Neutrophil (primary cell): Measurements from ENCODE around the gene RIOK1.
A peak's percentile ranks its signal among the peaks of the same experiment; 100 is the strongest.

Experiments used
- H3K27ac ChIP-seq: fragments of 200-600 bp; sonication (generic); 2 replicates; pipeline ENCODE4 v1.5.1; 2016; ENCODE audit warnings: mild to moderate bottlenecking, moderate library complexity
- H3K27me3 ChIP-seq: fragments of 200-600 bp; sonication (generic); 2 replicates; pipeline ENCODE4 v1.6.0; 2016; ENCODE audit warnings: mild to moderate bottlenecking
- H3K36me3 ChIP-seq: fragments of 200-600 bp; sonication (generic); 2 replicates; pipeline ENCODE4 v1.5.1; 2017
- H3K4me1 ChIP-seq, 2 experiments: fragments of 200-600 bp in 1 of 2; sonication (generic) in 1 of 2; 1 replicate in 1 of 2; 2 replicates in 1 of 2; pipeline versions ENCODE4 v1.5.1 to v1.6.1; 2013 to 2016; ENCODE audit warnings: low read depth in 1 of 2, low read length in 1 of 2, mild to moderate bottlenecking in 1 of 2, moderate library complexity in 1 of 2; ENCODE audit not compliant: control insufficient read depth in 1 of 2, insufficient read depth in 1 of 2
- H3K4me3 ChIP-seq, 2 experiments: fragments of 200-600 bp in 1 of 2; sonication (generic) in 1 of 2; 1 replicate in 1 of 2; 2 replicates in 1 of 2; pipeline ENCODE4 v1.5.1; 2013 to 2016; ENCODE audit warnings: low read depth in 1 of 2, low read length in 1 of 2, mild to moderate bottlenecking in 1 of 2, moderate library complexity in 1 of 2
- H3K9me3 ChIP-seq: fragments of 200-600 bp; sonication (generic); 2 replicates; pipeline ENCODE4 v1.5.1; 2016
- CTCF ChIP-seq: fragments of 200-600 bp; sonication (generic); IDR thresholded peaks from 2 replicates; pipeline ENCODE4 v1.5.1; 2016; ENCODE audit warnings: antibody characterized with exemption

RIOK1 gene

DNA sequence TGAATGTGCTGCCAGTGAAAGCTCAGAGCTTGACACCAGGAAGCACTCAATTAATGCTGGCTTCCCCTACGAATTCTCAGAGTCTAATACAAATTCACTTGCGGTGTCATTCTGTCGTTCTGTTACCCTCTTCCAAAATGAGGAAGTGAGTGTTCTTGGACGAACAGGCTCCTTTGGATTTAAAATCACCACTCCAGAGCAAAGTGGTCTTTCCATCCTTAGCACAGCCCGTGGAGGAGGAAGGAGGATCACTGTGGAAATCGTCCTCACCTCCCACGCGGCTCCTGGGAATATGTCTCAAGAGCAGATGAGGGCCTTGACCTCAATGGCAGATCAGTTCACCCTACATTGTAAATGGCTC, 41.7 kb downstream of the RIOK1 start:
- TF ChIP-seq CTCF, result no peak
- peak overlapping the region; percentile 32 for H3K4me3 ChIP-seq
- H3K27me3 ChIP-seq, result no peaks in the 10 kb centered on the region
- H3K36me3 ChIP-seq, result no peaks in the 10 kb centered on the region
- H3K27ac ChIP-seq, result peak overlapping the region; percentile 56
- peaks cover 18 to 24% of the 10 kb centered on the region in 2 experiments for H3K4me1 ChIP-seq
- no peaks in the 10 kb centered on the region for H3K9me3 ChIP-seq

DNA sequence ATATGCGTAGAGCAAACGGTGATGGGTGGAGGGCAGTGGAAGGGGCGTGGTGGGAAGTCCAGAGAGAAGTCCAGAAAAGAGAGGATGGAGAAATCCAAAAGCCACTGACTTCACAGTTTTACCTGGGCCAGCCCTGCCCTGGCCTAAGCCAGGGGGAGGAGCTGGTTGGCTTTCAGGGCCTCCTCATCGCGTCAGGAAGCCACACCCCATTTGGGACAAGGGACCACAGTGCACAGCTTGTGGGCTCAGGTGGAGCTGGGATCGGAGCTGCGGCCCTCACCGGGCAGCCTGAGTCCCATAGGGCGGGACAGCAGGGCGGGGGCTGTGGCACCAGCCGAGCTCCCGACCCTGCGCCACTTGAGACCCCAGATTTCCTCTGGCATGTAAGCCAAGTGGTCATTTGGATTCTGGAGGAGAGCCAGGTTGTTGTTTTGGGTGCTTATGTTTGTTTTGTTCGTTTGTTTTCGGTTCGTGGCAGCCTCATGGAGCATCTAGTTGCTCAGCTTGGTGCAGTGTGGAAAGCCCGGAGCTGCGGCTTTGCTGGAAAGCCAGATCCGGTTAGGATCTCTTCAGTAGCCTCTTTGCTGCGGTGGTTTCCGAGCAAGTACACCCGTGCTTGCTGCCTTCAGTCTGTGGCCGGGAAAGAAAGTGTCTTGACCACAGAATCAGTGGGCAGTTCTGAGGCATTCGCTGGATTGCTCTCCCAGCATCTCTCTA, 42.2 kb downstream of the RIOK1 start:
- H3K36me3 ChIP-seq, result no peaks in the 10 kb centered on the region
- no peak for TF ChIP-seq CTCF
- no peaks in the 10 kb centered on the region for H3K27me3 ChIP-seq
- H3K27ac ChIP-seq, result peak overlapping the region; percentile 56
- H3K4me1 ChIP-seq, result peaks cover 18 to 24% of the 10 kb centered on the region in 2 experiments
- peak overlapping the region; percentile 32 for H3K4me3 ChIP-seq
- H3K9me3 ChIP-seq, result no peaks in the 10 kb centered on the region

DNA sequence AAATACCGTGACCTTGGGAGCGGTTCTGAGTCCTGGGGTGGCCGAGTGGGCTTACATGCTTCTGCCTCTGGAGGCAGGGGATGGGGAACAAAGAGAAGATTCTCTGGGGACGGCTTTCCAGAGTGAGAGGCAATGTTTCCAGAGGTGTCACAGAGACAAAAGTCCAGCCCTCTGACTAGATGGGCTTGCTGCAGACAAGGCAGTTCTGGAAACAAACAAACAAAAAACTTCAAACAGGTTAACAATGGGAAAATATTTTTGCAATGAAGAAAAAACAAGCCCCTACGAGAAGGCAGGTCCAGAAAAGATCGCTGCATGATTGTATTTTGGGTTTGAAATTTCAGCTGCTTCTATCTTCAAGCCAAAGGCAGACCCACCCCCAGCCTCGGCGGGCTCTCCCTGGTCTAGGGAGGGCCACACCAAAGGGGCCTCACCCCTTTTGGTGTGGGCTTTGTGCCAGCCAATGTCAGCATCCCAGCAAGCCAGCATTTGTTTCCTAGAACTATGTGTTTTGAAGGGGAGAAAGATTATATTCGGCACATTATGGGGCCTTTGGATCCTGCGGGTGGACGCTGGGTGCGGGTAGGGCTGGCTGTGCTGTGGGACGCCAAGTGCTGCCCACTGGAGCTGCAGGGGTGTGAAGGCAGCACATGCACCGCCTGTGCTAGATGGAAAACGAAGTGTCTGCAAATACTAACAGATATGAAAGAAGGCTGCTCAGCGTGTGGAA, 42.9 kb downstream of the RIOK1 start:
- H3K9me3 ChIP-seq, result no peaks in the 10 kb centered on the region
- H3K36me3 ChIP-seq, result no peaks in the 10 kb centered on the region
- no peak for TF ChIP-seq CTCF
- H3K4me1 ChIP-seq, result peaks cover 18 to 24% of the 10 kb centered on the region in 2 experiments
- H3K27ac ChIP-seq, result no peak overlapping the region
- H3K27me3 ChIP-seq, result no peaks in the 10 kb centered on the region
- peak overlapping the region in 1 of 2 experiments; percentile 32 for H3K4me3 ChIP-seq

GRCh38 chr6:7433121-7433617, 43.6 kb downstream of the RIOK1 start:
- Histone ChIP-seq H3K27ac (no peak overlapping the region), H3K9me3 (no peaks in the 10 kb centered on the region), H3K36me3 (no peaks in the 10 kb centered on the region), H3K4me1 (peaks cover 20 to 26% of the 10 kb centered on the region in 2 experiments), H3K27me3 (no peaks in the 10 kb centered on the region), H3K4me3 (no peak overlapping the region)
- TF ChIP-seq CTCF, result no peak

DNA sequence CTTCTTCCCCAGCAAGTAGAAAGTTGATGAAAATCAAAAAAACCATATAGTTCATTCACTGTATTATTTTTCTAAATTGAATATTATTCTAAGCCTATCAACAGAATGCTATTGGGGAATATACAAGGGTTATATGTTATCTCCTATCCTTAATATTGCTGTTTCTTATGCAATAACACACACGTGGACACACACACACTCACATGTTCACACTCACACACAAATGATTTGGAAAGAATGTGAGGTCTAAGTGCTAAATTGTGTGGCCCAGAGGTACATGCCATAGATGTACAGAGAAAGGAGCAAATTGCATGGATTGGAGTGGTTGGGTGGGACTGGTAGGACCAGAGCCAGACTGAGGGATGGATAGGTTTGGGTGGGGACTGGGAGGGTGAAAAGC, 45.1 kb downstream of the RIOK1 start:
- TF ChIP-seq CTCF, result no peak

More for the DNA sequence above, 45.1 kb downstream of the RIOK1 start:
- no peaks in the 10 kb centered on the region for H3K36me3 ChIP-seq
- H3K4me1 ChIP-seq, result peaks cover 35 to 40% of the 10 kb centered on the region in 2 experiments
- no peaks in the 10 kb centered on the region for H3K27me3 ChIP-seq
- H3K27ac ChIP-seq, result no peak overlapping the region
- no peaks in the 10 kb centered on the region for H3K9me3 ChIP-seq
- H3K4me3 ChIP-seq, result no peak overlapping the region
